ENCODE results near the gene HAND1.

The HAND1 gene

DNA sequence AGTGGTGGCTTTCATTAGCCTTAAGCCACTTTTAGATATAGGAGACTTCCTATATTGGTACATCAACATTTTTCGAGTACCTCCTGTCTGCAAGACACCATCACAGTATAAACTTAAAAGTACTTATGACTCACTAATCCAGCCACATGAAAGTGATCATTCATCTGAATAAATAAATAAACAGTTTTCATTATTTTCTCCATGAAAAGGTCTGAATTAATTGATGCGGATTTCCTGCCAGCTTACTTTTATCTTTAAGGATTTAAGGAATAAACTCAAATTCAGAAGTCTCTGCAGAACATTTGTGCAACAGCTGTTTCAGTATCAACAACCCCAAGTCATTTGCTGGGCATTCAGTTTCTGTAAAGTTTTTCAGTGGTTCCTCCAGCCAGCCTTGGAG lies 28.2 kb downstream of the HAND1 start:
- DNase-seq: no peak

DNA sequence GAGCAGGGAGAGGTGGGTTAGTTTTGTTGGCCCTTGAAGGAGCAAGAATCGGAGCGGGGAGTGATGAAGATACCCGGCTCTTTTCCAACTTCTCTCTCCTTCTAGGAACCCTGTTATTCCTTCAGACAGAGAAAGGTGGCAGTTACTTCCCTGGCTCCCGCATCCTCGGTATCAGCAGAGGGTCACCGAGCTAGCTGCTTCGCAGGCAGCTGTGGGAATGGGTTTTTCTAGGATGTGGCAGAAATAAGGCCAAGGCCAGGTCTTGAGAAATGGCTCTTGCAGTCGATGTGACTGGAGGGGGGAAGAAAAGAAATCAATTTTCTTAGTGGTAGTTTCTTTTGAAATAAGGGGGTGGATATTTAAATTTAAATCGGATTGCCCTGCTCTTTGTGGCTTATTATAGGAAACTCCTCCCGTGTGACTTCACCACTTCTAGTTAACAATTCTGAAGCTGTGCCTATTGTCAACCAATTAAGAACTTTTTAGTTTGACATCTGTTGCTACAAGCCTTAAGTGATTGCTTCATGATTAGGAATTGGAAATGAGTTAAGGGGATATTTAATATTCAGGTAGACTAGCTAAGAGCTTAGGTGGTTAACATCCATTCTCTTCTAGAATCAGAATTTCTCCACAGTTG lies 30.8 kb downstream of the HAND1 start:
- no peak for DNase-seq

DNA sequence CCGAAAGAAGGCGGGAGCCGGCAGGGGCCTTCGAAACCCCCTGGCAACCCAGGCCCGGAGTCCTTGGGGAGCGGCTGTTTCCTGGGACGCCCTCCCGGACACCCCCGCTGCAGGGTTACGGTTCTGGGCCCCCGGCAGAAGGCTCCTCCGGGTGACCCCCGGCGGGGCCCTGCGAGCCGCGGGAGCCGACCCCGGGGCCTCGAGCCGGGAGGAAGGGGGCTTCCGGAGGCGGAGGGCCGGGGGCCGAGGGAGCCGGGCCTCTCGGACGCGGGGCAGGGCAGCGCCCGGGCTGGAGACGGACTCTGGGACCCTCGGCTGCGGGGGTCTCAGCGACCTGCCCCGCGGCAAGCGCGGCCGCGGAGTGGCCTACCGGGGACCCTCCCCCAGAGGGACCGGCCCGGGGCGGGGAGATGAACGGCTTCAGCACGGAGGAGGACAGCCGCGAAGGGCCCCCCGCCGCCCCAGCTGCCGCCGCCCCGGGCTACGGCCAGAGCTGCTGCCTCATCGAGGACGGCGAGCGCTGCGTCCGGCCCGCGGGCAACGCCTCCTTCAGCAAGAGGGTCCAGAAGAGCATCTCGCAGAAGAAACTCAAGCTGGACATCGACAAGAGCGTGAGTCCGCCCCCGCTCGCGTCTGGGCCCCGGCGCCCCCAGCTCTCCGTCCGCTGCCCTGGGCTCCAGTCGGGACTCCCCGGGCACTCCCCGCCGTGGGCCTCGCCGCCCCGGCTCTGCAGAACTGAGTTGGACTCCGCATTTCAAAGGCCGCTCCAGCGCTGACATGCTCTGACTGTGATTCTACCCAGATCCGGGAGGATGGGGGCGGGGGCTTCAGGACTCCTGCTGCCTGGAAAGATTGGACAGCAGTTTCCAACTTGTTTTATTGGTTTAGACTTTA lies 31.6 kb downstream of the HAND1 start:
- no peak for DNase-seq

DNA sequence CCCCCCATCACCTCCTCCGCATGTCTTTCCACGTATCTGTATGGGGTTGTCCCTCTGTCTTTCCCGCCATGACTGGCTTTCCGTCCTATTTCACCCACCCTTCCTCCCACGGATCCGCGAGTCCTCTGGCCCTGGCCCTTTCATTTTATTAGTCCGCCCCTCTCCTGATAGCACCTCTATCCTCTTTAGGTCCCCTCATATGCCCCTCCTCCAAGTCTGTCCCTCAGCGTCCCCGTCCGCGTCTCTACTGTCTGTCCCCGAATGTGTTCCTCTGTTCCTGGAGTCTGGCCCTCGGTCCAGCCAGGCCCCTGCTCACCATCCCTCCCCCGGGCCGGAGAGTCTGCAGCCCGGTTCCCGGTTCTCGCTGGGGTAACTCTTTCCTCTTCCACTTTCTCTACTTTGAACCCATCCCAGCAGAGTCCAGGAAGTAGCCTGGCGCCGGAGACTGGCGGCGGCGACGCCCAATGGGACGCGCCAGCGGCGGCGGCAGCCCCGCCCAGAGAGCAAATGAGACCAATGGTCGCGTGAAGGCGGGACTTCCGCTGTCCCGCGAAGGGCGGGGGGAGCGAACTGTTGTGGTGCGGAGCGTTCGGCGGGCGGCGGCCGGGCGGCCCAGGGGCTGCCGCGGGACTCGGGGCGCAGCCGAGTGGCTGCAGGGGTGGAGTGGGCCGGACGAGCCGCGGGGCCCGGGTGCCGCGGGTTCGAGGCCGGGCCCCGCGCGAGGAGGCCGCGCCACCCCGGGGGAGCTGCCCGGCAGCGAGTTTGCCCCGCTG lies 32.4 kb downstream of the HAND1 start, which contains the start of gene SAP30L:
Gene SAP30L (plus strand): TSS at position 576 of the 773 bp plus-strand sequence. CDS start 608 bp downstream, outside the sequence.
- peak; percentile 75 for DNase-seq

DNA sequence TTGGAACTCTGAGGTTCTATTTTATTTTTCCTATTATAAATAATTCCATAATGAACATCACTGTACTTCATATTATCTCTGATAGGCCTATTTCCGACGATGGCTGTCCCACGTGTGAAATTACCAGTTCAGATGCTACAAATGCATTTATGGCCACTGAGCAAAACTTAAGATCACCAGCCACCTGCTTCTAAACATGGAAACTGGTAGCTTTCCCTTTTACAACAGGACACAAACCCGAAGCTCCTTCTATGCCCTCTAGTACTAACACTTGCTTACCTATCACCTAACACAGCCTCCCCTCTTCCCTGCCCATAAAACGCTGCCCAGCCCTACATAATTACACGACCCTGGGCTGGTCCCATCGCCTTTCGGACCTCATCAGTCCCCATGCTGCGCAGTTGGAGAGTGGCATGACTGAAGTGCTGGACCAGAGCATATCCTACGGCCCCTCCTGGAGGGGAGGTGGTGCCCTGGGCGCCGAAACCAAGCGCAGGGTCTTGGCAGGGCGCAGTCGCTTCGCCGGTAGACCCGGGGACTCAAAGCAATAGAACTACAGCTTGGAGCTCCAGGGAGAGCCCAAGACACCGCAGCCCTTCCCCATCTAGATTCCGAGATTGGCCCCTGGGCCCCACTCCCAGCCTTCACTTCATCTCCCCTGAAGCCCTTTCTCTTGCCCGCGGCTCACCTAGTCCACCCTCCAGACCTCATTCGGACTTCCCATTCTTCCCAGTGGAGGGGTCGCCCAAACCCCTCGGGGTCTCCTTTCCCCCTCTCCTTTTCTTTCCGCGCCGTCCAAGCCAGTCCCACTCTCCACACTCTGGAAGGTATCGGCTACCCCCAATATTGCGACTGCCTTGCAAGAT lies 33.2 kb downstream of the HAND1 start:
- DNase-seq: no peak

DNA sequence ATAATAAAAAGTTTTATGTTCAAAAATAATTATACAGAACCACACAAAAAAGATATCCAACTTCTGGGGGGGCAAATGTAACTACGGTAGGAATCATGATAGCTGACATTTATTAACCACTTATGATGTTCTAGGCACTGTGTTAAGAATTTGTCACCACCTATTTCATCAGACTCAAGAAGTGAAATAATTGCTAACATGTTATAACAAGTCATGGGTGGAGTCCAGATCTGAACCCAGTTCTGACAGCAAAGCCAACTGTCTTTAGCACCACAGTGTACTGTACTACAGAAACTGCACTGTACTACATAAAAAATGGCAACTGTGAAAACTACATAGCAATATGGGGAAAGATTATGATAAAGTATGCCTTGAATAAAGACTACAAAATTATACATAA lies 35.2 kb downstream of the HAND1 start:
- no peak for DNase-seq

DNA sequence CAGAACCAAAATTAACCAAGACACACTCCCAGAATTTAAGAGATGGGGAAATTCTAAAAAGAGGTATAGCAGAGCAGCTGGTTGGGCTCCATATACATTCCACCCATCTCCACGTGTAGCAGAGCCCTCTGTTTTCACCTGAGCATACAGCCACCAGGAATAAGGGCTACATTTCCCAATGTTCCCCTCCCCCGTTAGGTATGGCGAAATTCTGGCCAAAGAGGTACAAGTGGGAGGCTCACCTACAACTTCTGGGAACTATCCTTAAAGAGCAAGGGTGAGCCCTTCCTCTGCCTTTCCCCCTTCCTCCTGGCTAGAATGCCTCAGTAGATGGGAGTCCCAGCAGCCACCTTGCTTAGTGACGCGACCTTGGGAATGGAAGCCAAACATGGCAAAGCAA lies 37.5 kb downstream of the HAND1 start:
- DNase-seq: no peak

DNA sequence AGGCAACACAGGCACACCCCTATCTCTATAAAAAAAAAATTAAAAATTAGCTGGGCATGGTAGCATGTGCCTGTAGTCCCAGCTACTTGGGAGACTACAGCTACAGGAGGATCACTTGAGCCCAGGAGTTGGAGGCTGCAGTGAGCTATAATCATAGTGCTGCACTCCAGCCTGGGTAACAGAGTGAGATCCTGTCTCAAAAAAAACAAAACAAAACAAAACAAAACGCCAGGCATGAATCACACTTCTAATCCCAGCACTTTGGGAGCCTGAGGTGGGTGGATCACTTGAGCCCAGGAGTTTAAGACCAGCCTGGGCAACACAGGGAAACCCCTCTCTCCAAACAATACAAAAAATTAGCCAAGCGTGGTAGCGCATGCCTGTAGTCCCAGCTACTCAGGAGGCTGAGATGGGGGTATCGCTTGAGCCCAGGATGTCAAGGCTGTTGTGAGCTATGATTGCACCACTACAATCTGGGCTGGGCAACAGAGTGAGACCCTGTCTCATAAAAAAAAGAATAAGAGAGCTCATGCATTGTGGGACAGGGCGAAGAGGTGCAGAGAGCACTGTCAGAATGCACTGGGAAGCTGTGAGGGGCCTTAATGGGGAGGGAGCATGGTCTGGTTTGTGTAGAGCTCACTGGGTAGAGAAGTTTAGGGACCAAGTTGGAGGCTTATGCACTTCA lies 40.6 kb downstream of the HAND1 start:
- no peak for DNase-seq

DNA sequence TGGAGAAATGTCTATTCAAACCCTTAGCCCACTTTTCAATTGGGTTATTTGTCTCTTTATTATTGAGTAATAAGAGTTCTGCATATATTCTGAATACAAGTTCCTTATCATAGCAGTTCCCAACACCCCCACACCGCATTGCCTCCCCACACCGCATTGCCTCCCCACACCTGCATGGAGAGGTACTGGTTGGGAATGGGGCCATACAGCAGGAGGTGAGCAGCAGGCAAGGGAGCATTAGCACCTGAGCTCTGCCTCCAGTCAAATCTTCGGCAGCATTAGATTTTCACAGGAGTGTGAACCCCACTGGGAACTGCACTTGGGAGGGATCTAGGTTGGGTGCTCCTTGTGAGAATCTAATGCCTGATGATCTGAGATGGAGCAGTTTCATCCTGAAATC lies 42.8 kb downstream of the HAND1 start:
- no peak for DNase-seq

DNA sequence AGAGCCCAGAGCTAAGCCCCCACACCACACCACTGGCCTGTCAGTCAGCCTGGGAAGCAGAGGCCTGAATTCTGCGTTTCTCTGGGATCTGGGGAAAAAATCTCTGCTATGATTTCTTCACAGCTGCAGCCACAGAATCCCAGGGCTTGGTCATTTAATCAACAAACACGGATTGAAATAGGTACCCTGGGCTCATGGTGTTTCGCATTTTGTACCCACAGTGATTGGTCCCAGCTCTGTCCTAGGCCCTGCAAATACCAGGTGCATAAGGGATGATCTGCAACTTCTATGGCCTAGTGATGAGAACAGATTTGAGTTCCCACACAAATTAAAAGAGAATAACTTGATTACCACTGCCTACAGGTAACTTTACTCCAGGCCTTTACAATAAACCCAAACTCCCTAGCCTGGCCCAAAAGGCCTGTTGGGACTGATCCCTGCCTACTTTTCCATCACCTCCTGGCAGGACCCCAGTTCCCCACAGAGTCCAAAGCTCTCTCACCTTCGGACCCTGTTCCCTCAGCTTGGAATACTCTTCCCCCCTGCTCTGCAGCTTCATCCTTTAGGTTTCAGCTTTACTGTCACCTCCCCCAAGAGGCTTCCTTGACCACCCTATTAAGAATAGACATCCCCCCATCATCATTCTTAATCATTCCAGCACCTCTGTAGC lies 46.9 kb downstream of the HAND1 start:
- DNase-seq: no peak

DNA sequence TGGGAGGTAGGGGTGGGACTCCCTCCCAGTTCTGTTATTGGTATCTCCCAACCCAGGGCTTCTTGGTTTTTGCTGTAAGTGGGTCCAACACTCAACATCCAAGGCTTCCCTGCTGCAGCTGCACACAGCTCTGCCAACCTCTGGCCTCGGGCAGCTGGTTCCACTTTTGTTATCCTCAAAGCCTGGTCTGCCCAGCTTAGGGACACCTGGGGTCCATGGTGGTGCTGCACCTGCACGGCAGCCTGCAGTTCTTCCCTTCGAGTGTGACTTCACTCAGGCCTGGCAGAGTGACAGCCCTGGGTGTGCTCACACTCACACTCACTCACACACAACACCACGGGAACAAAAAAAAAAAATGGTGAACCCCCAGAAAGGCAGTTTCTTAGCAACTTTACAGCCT lies 47.6 kb downstream of the HAND1 start:
- no peak for DNase-seq

DNA sequence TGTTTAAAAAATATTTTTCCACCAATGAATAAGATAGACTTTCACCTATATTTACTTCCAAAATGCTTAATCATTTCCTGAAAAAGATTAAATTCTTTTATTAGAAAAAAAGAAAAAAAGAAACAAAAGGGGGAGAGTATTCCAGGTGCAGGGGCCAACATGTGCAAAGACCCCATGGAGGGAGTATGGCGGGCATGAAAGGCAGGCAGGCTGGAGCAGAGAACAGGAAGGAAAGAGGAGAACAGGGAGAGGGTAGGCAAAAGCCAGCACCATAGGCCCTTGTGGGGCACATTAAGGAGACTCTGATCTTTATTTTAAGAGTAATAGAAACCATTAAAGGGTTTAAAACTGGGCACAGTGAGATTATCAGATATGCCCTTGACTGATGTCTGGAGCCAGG lies 48.7 kb downstream of the HAND1 start:
- DNase-seq: no peak

DNA sequence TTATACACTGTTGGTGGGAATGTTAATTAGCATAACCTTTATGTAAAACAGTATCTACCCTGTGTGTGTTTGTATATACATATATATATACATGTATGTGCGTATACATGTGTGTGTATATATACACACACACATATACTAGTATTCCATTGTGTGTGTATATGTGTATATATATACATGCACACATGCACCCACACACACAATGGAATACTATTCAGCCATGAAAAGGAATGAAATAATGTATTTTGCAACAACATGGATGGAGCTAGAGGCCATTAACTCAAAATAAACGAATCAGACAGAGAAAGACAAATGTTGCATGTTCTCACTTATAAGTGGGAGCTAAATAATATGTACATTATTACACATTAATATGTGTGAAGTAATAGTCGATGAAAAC lies 49.8 kb downstream of the HAND1 start:
- no peak for DNase-seq

All from NCI-H2107 (cell line).